HG02840 (cell line): Measurements from ENCODE around the gene MYO1D.
"Not testable (repeated sequence)": the region's sequence is repeated elsewhere in the genome, so short reads cannot be mapped to it uniquely, and the experiment has no call there.

ENCODE experiments used
- ATAC-seq: cut with Tn5 transposase; IDR thresholded peaks from one replicate; pipeline ENCODE4 v1.9.1; 2021; ENCODE audit warnings: mild to moderate bottlenecking, moderate library complexity, moderate number of reproducible peaks; ENCODE audit not compliant: unreplicated experiment, low FRiP score

Gene MYO1D

GRCh38 chr17:32451879-32452278 is 425.0 kb downstream of the MYO1D start:
- ATAC-seq = no peak

- not testable (repeated sequence) for ATAC-seq
These were observed 426.5 kb downstream of the MYO1D start for GRCh38 chr17:32450379-32450778.

GRCh38 chr17:32449963-32450362 is 427.0 kb downstream of the MYO1D start:
- ATAC-seq = no peak

GRCh38 chr17:32446949-32447348 is 430.0 kb downstream of the MYO1D start:
- no peak for ATAC-seq

GRCh38 chr17:32445971-32446370 is 431.0 kb downstream of the MYO1D start:
- no peak for ATAC-seq

- no peak for ATAC-seq
These were observed 431.4 kb downstream of the MYO1D start for GRCh38 chr17:32445497-32445896.

- peak; percentile 26 for ATAC-seq
These were observed 431.9 kb downstream of the MYO1D start for GRCh38 chr17:32445074-32445415.

- peak; percentile 89 for ATAC-seq
These were observed 432.4 kb downstream of the MYO1D start, which contains the start of gene PSMD11 for GRCh38 chr17:32444301-32445073. Gene PSMD11 (plus strand): TSS chr17:32444510. CDS start chr17:32444524, 14 bp downstream.

- no peak for ATAC-seq
These were observed 433.1 kb downstream of the MYO1D start for GRCh38 chr17:32443827-32444300.
